Gastrocnemius medialis (tissue), 4 donors: Measurements from ENCODE around the gene PRKN.

Experiments used
- POLR2A ChIP-seq, 2 donors: fragments of 450-650 bp; IDR thresholded peaks; one replicate each; pipeline ENCODE4 v1.6.1; 2017; ENCODE audit warnings: antibody characterized with exemption in 2 of 2, mild to moderate bottlenecking in 2 of 2, moderate library complexity in 2 of 2
- TF ChIP-seq, protein P1 (sequence below), 5 experiments: fragments of 450-650 bp in 3 of 5; fragments of 200-600 bp in 2 of 5; sonication (generic) in 2 of 5; IDR thresholded peaks in 4 of 5; conservative IDR thresholded peaks in 1 of 5; 1 replicate in 4 of 5; 2 replicates in 1 of 5; pipeline ENCODE4 v1.5.1; 2016 to 2019; ENCODE audit warnings: antibody characterized with exemption in 5 of 5, mild to moderate bottlenecking in 3 of 5, moderate library complexity in 3 of 5

DNA sequence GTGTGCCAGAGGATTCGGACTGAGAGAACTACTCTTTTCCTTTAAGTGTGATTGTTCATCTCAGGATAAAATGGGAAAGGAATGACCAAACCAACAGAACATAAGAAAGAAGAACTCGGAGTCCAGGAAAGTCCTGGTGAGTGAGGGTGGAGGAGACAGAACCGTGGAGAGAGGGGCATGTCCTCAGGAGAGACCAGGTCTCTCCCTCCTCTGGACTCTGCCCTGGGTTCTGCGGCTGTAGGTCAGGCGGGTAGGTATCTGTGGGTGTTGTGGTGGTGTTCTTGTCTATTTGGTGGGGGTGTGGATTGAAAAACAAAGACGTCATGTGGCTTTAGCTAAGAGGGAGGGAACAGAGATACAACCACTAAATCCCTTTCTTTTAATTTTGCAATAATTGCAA lies 1424.6 kb downstream of the PRKN start:
- no peak for TF ChIP-seq POLR2A (IDR thresholded peaks at IDR 0.05)
- TF ChIP-seq, protein P1, sequence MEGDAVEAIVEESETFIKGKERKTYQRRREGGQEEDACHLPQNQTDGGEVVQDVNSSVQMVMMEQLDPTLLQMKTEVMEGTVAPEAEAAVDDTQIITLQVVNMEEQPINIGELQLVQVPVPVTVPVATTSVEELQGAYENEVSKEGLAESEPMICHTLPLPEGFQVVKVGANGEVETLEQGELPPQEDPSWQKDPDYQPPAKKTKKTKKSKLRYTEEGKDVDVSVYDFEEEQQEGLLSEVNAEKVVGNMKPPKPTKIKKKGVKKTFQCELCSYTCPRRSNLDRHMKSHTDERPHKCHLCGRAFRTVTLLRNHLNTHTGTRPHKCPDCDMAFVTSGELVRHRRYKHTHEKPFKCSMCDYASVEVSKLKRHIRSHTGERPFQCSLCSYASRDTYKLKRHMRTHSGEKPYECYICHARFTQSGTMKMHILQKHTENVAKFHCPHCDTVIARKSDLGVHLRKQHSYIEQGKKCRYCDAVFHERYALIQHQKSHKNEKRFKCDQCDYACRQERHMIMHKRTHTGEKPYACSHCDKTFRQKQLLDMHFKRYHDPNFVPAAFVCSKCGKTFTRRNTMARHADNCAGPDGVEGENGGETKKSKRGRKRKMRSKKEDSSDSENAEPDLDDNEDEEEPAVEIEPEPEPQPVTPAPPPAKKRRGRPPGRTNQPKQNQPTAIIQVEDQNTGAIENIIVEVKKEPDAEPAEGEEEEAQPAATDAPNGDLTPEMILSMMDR (IDR thresholded peaks at IDR 0.05 in 4 of 5, conservative IDR thresholded peaks at IDR 0.05 in 1 of 5): no peak
